ENCODE measurements around the gene CWC25. TPM values are rescaled to one million over a fixed set of nuclear protein-coding genes. Genes with fewer than 3 reads are reported as not detected.

CWC25 gene
- total and polyA plus RNA-seq, 2 of the 13 experiments (the other 11 are each of a cell fraction or from before 2014, with no cell fraction given): 15.6 to 22.7 TPM

- TF ChIP-seq ZFP91 (CRISPR knock-in tag; IDR thresholded peaks at IDR 0.05; ENCODE audit: borderline replicate concordance) (peak; percentile 17), ZNF12 (CRISPR knock-in tag; IDR thresholded peaks at IDR 0.05) (peak; percentile 35; the same call in 1 of the 2 replicates), E2F1 (CRISPR knock-in tag; IDR thresholded peaks at IDR 0.05) (no peak), ZNF780A (CRISPR knock-in tag; IDR thresholded peaks at IDR 0.05) (no peak), ZNF770 (CRISPR knock-in tag; IDR thresholded peaks at IDR 0.05) (no peak), SOX5 (CRISPR knock-in tag; IDR thresholded peaks at IDR 0.05; ENCODE audit: borderline replicate concordance) (peak; percentile 81; the same call in 1 of the 2 replicates), HNRNPK (IDR thresholded peaks at IDR 0.05; ENCODE audit: low read depth, low read length, poor library complexity, severe bottlenecking) (no peak), ZNF207 (IDR thresholded peaks at IDR 0.05; ENCODE audit: borderline replicate concordance) (no peak), ZNF367 (CRISPR knock-in tag; IDR thresholded peaks at IDR 0.05; ENCODE audit: borderline replicate concordance) (no peak), CREBL2 (CRISPR knock-in tag; IDR thresholded peaks at IDR 0.05; ENCODE audit: borderline replicate concordance) (no peak), MXD1 (CRISPR knock-in tag; IDR thresholded peaks at IDR 0.05) (no peak), ZNF549 (CRISPR knock-in tag; IDR thresholded peaks at IDR 0.05) (no peak), HOXA5 (CRISPR knock-in tag; IDR thresholded peaks at IDR 0.05) (no peak), MYPOP (CRISPR knock-in tag; IDR thresholded peaks at IDR 0.05) (peak; percentile 85), ZNF556 (CRISPR knock-in tag; IDR thresholded peaks at IDR 0.05; ENCODE audit: borderline replicate concordance) (peak; percentile 75; the same call in 1 of the 2 replicates), HNF4A (CRISPR knock-in tag; IDR thresholded peaks at IDR 0.05) (peak; percentile 97), KAT2B (IDR thresholded peaks at IDR 0.05; ENCODE audit: borderline replicate concordance, low read depth, low read length) (no peak), TEAD2 (CRISPR knock-in tag; IDR thresholded peaks at IDR 0.05) (no peak), ZNF619 (CRISPR knock-in tag; IDR thresholded peaks at IDR 0.05) (no peak), ZNF513 (CRISPR knock-in tag; conservative IDR thresholded peaks at IDR 0.05) (no peak), TCF12 (IDR thresholded peaks at IDR 0.05) (no peak), TCF12 (CRISPR knock-in tag; IDR thresholded peaks at IDR 0.05) (no peak)
These were observed 46.3 kb upstream of the CWC25 start (continued) for GRCh38 chr17:38871247-38872015.

Measured in HepG2 (cell line).